GM23338 (cell line): ENCODE data around the gene VPS54. TPM values are rescaled to one million over a fixed set of nuclear protein-coding genes. Genes with fewer than 3 reads are reported as not detected.

ENCODE experiments used
- ATAC-seq: fragments of 200-7000 bp; cut with Tn5 transposase; 3 replicates; pipeline ENCODE4 v1.9.1; 2020
- DNase-seq: peaks from one replicate; pipeline ENCODE4 v3.0.0-alpha.2; 2015; ENCODE audit warnings: low spot score
- H2AFZ ChIP-seq: fragments of 200-600 bp; sonication (generic); 2 replicates; pipeline ENCODE4 v1.8.0; 2016; ENCODE audit warnings: antibody characterized with exemption, mild to moderate bottlenecking, moderate library complexity
- H3F3A ChIP-seq: fragments of 200-600 bp; sonication (generic); replicated peaks from 2 replicates; pipeline ENCODE4 v1.8.0; 2017; ENCODE audit warnings: antibody characterized with exemption, mixed run types, low read depth
- H3K27ac ChIP-seq: fragments of 200-600 bp; sonication (generic); 2 replicates; pipeline ENCODE4 v1.6.1; 2016; ENCODE audit warnings: low read depth
- H3K27me3 ChIP-seq: fragments of 200-600 bp; sonication (generic); 2 replicates; pipeline ENCODE4 v1.8.0; 2016; ENCODE audit warnings: mild to moderate bottlenecking, mixed run types, moderate library complexity; ENCODE audit not compliant: insufficient read depth
- H3K36me3 ChIP-seq: fragments of 200-600 bp; sonication (generic); 2 replicates; pipeline ENCODE4 v1.8.0; 2016; ENCODE audit warnings: mild to moderate bottlenecking; ENCODE audit not compliant: insufficient read depth
- H3K4me1 ChIP-seq: fragments of 200-600 bp; sonication (generic); 2 replicates; pipeline ENCODE4 v1.8.0; 2016; ENCODE audit warnings: mild to moderate bottlenecking, moderate library complexity; ENCODE audit not compliant: insufficient read depth
- H3K4me2 ChIP-seq: fragments of 200-600 bp; sonication (generic); 2 replicates; pipeline ENCODE4 v1.7.1; 2017; ENCODE audit warnings: mixed run types
- H3K4me3 ChIP-seq: fragments of 200-600 bp; sonication (generic); 2 replicates; pipeline ENCODE4 v1.6.1; 2016; ENCODE audit warnings: mixed run types
- H3K79me2 ChIP-seq: fragments of 200-600 bp; sonication (generic); replicated peaks from 2 replicates; pipeline ENCODE4 v1.8.0; 2017; ENCODE audit warnings: mild to moderate bottlenecking; ENCODE audit not compliant: insufficient read depth
- H3K9me2 ChIP-seq: fragments of 200-600 bp; sonication (generic); 2 replicates; pipeline ENCODE4 v1.8.0; 2017; ENCODE audit not compliant: insufficient read depth
- H4K20me1 ChIP-seq: fragments of 200-600 bp; sonication (generic); replicated peaks from 2 replicates; pipeline ENCODE4 v1.8.0; 2017; ENCODE audit warnings: mild to moderate bottlenecking; ENCODE audit not compliant: insufficient read depth
- H3K27ac Mint-ChIP-seq: 2 replicates; pipeline ENCODE4 v1.8.0; 2020; ENCODE audit warnings: inconsistent platforms, mild to moderate bottlenecking, moderate library complexity, mixed read lengths
- H3K27me3 Mint-ChIP-seq: 3 replicates; pipeline ENCODE4 v1.8.0; 2022; ENCODE audit warnings: low read depth, mild to moderate bottlenecking, moderate library complexity, mixed read lengths, inconsistent platforms; ENCODE audit not compliant: insufficient read depth, poor library complexity
- H3K36me3 Mint-ChIP-seq: 3 replicates; pipeline ENCODE4 v1.8.0; 2021; ENCODE audit warnings: low read depth, mild to moderate bottlenecking, inconsistent platforms, moderate library complexity, mixed read lengths
- H3K4me1 Mint-ChIP-seq: 3 replicates; pipeline ENCODE4 v1.8.0; 2020; ENCODE audit warnings: mild to moderate bottlenecking, inconsistent platforms, mixed read lengths
- H3K4me3 Mint-ChIP-seq: 3 replicates; pipeline ENCODE4 v1.8.0; 2021; ENCODE audit warnings: moderate library complexity, mild to moderate bottlenecking, inconsistent platforms, mixed read lengths
- H3K9me3 Mint-ChIP-seq: 3 replicates; pipeline ENCODE4 v1.8.0; 2020; ENCODE audit warnings: moderate library complexity, mild to moderate bottlenecking, inconsistent platforms, mixed read lengths
- CREB1 ChIP-seq: fragments of 250-450 bp; sonication (Bioruptor Pico); IDR thresholded peaks from 2 replicates; pipeline ENCODE4 v1.5.0; 2020; ENCODE audit warnings: low read depth, mild to moderate bottlenecking, moderate library complexity
- ETS1 ChIP-seq: IDR thresholded peaks from 2 replicates; pipeline ENCODE4 v1.6.1; 2016; ENCODE audit warnings: antibody characterized with exemption
- EZH2phosphoT487 ChIP-seq: fragments of 200-600 bp; sonication (generic); IDR thresholded peaks from one replicate; pipeline ENCODE4 v1.8.1; 2018; ENCODE audit warnings: antibody characterized with exemption; ENCODE audit not compliant: unreplicated experiment
- JUNB ChIP-seq: IDR thresholded peaks from one replicate; pipeline ENCODE4 v1.6.1; 2016; ENCODE audit warnings: antibody characterized with exemption; ENCODE audit not compliant: unreplicated experiment
- NANOG ChIP-seq: IDR thresholded peaks from 2 replicates; pipeline ENCODE4 v1.6.1; 2016; ENCODE audit warnings: antibody characterized with exemption, borderline replicate concordance
- POLR2AphosphoS5 ChIP-seq: IDR thresholded peaks from 2 replicates; pipeline ENCODE4 v1.6.1; 2016; ENCODE audit warnings: antibody characterized with exemption, low read depth
- STAT1 ChIP-seq: IDR thresholded peaks from one replicate; pipeline ENCODE4 v1.6.1; 2016; ENCODE audit warnings: antibody characterized with exemption; ENCODE audit not compliant: unreplicated experiment
- ZNF462 ChIP-seq: fragments of 250-450 bp; sonication (Bioruptor Pico); IDR thresholded peaks from 2 replicates; pipeline ENCODE4 v1.5.0; 2020; ENCODE audit warnings: mild to moderate bottlenecking, moderate library complexity
- polyA plus RNA-seq: library from polyadenylated mRNA; unstranded; fragments of >200 nt; fragmentation: Nextera tagmentation; extraction: Ambion mirVana; gene quantifications from 2 replicates; pipeline ENCODE4 v1.2.1, GENCODE V29; 2016
- total RNA-seq: library from RNA; depleted of rRNA; stranded (reverse); fragments of >200 nt; shearing (Covaris generic); gene quantifications from 2 replicates; pipeline ENCODE4 v1.2.3, GENCODE V29; 2014

Gene VPS54
- total and polyA plus RNA-seq, 2 experiments from 2014 or later = 6.6 to 17.0 TPM

- ATAC-seq (no peak), DNase-seq (no peak)
- peaks cover 12% of the 10 kb centered on the region; the same call in 1 of the 2 replicates for H3F3A ChIP-seq
- H3K4me1 ChIP-seq = peaks cover 3% of the 10 kb centered on the region; the same call in 1 of the 2 replicates
- H3K27me3 ChIP-seq = no peaks in the 10 kb centered on the region
- H3K79me2 ChIP-seq = no peaks in the 10 kb centered on the region
- TF ChIP-seq STAT1 (no peak), ZNF462 (CRISPR knock-in tag) (no peak), JUNB (no peak), NANOG (no peak)
- no peaks in the 10 kb centered on the region for H3K9me2 ChIP-seq
- H3K4me3 Mint-ChIP-seq = no peak overlapping the region
- peaks cover 11% of the 10 kb centered on the region for H3K27me3 Mint-ChIP-seq
- H3K36me3 Mint-ChIP-seq = peaks cover 75% of the 10 kb centered on the region
- peaks cover 17% of the 10 kb centered on the region; the same call in 2 of the 3 replicates for H3K4me1 Mint-ChIP-seq
- peaks cover 5% of the 10 kb centered on the region; the same call in 1 of the 2 replicates for H4K20me1 ChIP-seq
- H3K9me3 Mint-ChIP-seq = peaks cover 3% of the 10 kb centered on the region; the same call in 1 of the 3 replicates
- H3K27ac ChIP-seq = peak overlapping the region; percentile 35
- no peak overlapping the region for H3K4me3 ChIP-seq
- H2AFZ ChIP-seq = no peak overlapping the region
- no peak overlapping the region for H3K4me2 ChIP-seq
- H3K36me3 ChIP-seq = peaks cover 50% of the 10 kb centered on the region
- no peak overlapping the region for H3K27ac Mint-ChIP-seq
These were observed 127.7 kb downstream of the VPS54 start for GRCh38 chr2:63891488-63892030.

GRCh38 chr2:63890678-63891077 is 128.6 kb downstream of the VPS54 start:
- no peak overlapping the region for H3K4me3 Mint-ChIP-seq
- H3K27ac ChIP-seq = peak overlapping the region; percentile 34
- peaks cover 59% of the 10 kb centered on the region for H3K36me3 ChIP-seq
- H3K9me2 ChIP-seq = no peaks in the 10 kb centered on the region
- ATAC-seq = no peak
- peaks cover 3% of the 10 kb centered on the region; the same call in 1 of the 2 replicates for H3K4me1 ChIP-seq
- H4K20me1 ChIP-seq = peaks cover 5% of the 10 kb centered on the region; the same call in 1 of the 2 replicates
- H3K36me3 Mint-ChIP-seq = peaks cover 81% of the 10 kb centered on the region
- H3K4me1 Mint-ChIP-seq = peaks cover 18% of the 10 kb centered on the region; the same call in 2 of the 3 replicates
- H3K4me3 ChIP-seq = no peak overlapping the region
- H3K9me3 Mint-ChIP-seq = peaks cover 3% of the 10 kb centered on the region; the same call in 1 of the 3 replicates
- H3K79me2 ChIP-seq = no peaks in the 10 kb centered on the region
- no peak overlapping the region for H3K4me2 ChIP-seq
- H3F3A ChIP-seq = peaks cover 12% of the 10 kb centered on the region; the same call in 1 of the 2 replicates
- H3K27ac Mint-ChIP-seq = no peak overlapping the region
- H3K27me3 ChIP-seq = no peaks in the 10 kb centered on the region
- no peak for DNase-seq
- H2AFZ ChIP-seq = no peak overlapping the region
- H3K27me3 Mint-ChIP-seq = peaks cover 11% of the 10 kb centered on the region
- TF ChIP-seq CREB1 (no peak), POLR2AphosphoS5 (no peak), NANOG (no peak), ETS1 (no peak), STAT1 (no peak), EZH2phosphoT487 (no peak)
